ENCODE results near the gene CYP26B1. TPM values are rescaled to one million over a fixed set of nuclear protein-coding genes. Genes with fewer than 3 reads are reported as not detected.

Gene CYP26B1
- total and polyA plus RNA-seq, 2 donors (not counting 3 experiments of a cell fraction or from before 2014, with no cell fraction given) = 0.30 to 1.1 TPM

- Histone ChIP-seq H3K27ac (ENCODE audit: insufficient read depth, low read depth, low read length) (no peak overlapping the region), H3K4me1 (ENCODE audit: control insufficient read depth, extremely low read depth, insufficient read depth, low read length) (no peaks in the 10 kb centered on the region), H4K20me1 (replicated peaks; ENCODE audit: control insufficient read depth, extremely low read depth, insufficient read depth, low read length) (no peaks in the 10 kb centered on the region), H2AFZ (ENCODE audit: low read depth, low read length) (no peak overlapping the region), H3K4me3 (replicated peaks in 1 of 3; ENCODE audit: insufficient read depth in 1 of 3, low read depth in 1 of 3, low read length in 3 of 3) (no peak overlapping the region), H3K27me3 (ENCODE audit: control insufficient read depth in 2 of 2, insufficient read depth in 2 of 2, low read length in 2 of 2) (no peaks in the 10 kb centered on the region), H3K9me1 (replicated peaks; ENCODE audit: control insufficient read depth, extremely low read depth, insufficient read depth, low read length) (no peaks in the 10 kb centered on the region), H3K36me3 (ENCODE audit: control insufficient read depth in 2 of 2, extremely low read depth in 1 of 2, insufficient read depth in 2 of 2, low read length in 2 of 2) (no peaks in the 10 kb centered on the region), H3K9me3 (replicated peaks; ENCODE audit: control insufficient read depth, insufficient read depth, low read length) (no peaks in the 10 kb centered on the region), H3K9ac (replicated peaks; ENCODE audit: extremely low read depth, insufficient read depth, low read length) (no peak overlapping the region), H3K79me2 (ENCODE audit: control insufficient read depth, insufficient read depth, low read length) (no peaks in the 10 kb centered on the region), H3K4me2 (ENCODE audit: insufficient read depth, low read length) (no peak overlapping the region)
- DNase-seq (ENCODE audit: low read depth, low spot score) (no peak), FAIRE-seq (no peak)
- intact Hi-C loops (cut with micrococcal nuclease) (no loop called here), dilution Hi-C loops (cut with MboI; ENCODE audit: extremely low pct_ligation_motif_present, low sequenced_read_pairs) (no loop called here)
- BruUV-seq (replicated peaks) = no TSS peak
- TF ChIP-seq MYC (IDR thresholded peaks at IDR 0.05; ENCODE audit: low read depth, low read length) (no peak), MAX (IDR thresholded peaks at IDR 0.05; ENCODE audit: insufficient read depth, insufficient read length) (no peak), JUN (IDR thresholded peaks at IDR 0.05; ENCODE audit: borderline replicate concordance, insufficient read depth, insufficient read length, low read depth) (no peak), FOS (IDR thresholded peaks at IDR 0.05; ENCODE audit: borderline replicate concordance, insufficient read depth, low read length) (no peak), EZH2 (IDR thresholded peaks at IDR 0.05; ENCODE audit: borderline replicate concordance, low read depth, low read length, severe bottlenecking) (no peak), GATA2 (IDR thresholded peaks at IDR 0.05; ENCODE audit: insufficient read depth, insufficient read length, low read depth, low read length) (no peak), POLR2AphosphoS5 (IDR thresholded peaks at IDR 0.05; ENCODE audit: insufficient read depth, low read depth, low read length) (no peak), POLR2A (IDR thresholded peaks at IDR 0.05; ENCODE audit: low read depth, low read length) (no peak), CTCF (IDR thresholded peaks at IDR 0.05; ENCODE audit: extremely low read depth in 1 of 2, insufficient read depth in 1 of 2, low read depth in 1 of 2, low read length in 2 of 2) (no peak)
- ChIA-PET CTCF (interaction anchor here (0.6 kb wide), 1 partner anchor 32 kb away, joined by 3 read pairs; no protein-coding TSS in a partner anchor), POLR2A (no interaction called here)
Observed at GRCh38 chr2:72131371-72131891, 16.2 kb downstream of the CYP26B1 start.
